GM12878 (cell line): Measurements from ENCODE around the gene SNRNP25. TPM values are rescaled to one million over a fixed set of nuclear protein-coding genes. Genes with fewer than 3 reads are reported as not detected.

ENCODE experiments used
- ATAC-seq: fragments of 200-7000 bp; cut with Tn5 transposase; 3 replicates; pipeline ENCODE4 v1.9.1; 2020; ENCODE audit warnings: mild to moderate bottlenecking, moderate library complexity
- BruUV-seq: library from RNA; stranded (reverse); fragments of 400-500 nt; replicated peaks from 2 replicates; lab custom pipeline; 2021; lab: Mats Ljungman, UMichigan
- CTCF ChIA-PET: fragments of 300-600 bp; sonication (Branson Sonifier 250); formaldehyde crosslinking; extraction: SDS; loops from one replicate; lab custom pipeline; 2021; ENCODE audit warnings: inconsistent platforms; lab: Yijun Ruan, JAX
- POLR2A ChIA-PET: fragments of 350-600 bp; formaldehyde crosslinking; extraction: SDS; loops from one replicate; lab custom pipeline; 2021; ENCODE audit warnings: inconsistent platforms; lab: Charles Lee
- RAD21 ChIA-PET: fragments of 300-600 bp; sonication (Branson Sonifier 250); formaldehyde crosslinking; loops from one replicate; lab custom pipeline; 2023; ENCODE audit warnings: antibody characterized with exemption; ENCODE audit not compliant: unreplicated experiment; lab: Charles Lee
- SMC1A ChIA-PET: fragments of 300-600 bp; sonication (Branson Sonifier 250); formaldehyde crosslinking; loops from one replicate; lab custom pipeline; 2023; ENCODE audit not compliant: unreplicated experiment, uncharacterized antibody; lab: Charles Lee
- DNase-seq: peaks from one replicate; pipeline ENCODE4 v3.0.0-alpha.2; 2011; ENCODE audit warnings: low read depth, low spot score
- FAIRE-seq: peaks from 3 replicates; lab custom pipeline; 2011; peaks lifted over from hg19 to GRCh38; lab: Jason Lieb, UNC
- H2AFZ ChIP-seq: 2 replicates; pipeline ENCODE4 v1.6.0; 2011; ENCODE audit warnings: low read depth, low read length, control low read depth; ENCODE audit not compliant: control insufficient read depth
- H3K27ac ChIP-seq: 2 replicates; pipeline ENCODE4 v1.5.1; 2011; ENCODE audit warnings: control low read depth; ENCODE audit not compliant: control insufficient read depth, insufficient read depth
- H3K27me3 ChIP-seq, 2 experiments: replicated peaks in 1 of 2; 2 replicates each; pipeline versions ENCODE4 v1.6.0 to v1.6.1; 2011; ENCODE audit warnings: low read length in 1 of 2; ENCODE audit not compliant: control insufficient read depth in 2 of 2, insufficient read depth in 2 of 2
- H3K36me3 ChIP-seq, 2 experiments: 2 replicates each; pipeline ENCODE4 v1.5.1; 2011; ENCODE audit warnings: low read length in 1 of 2; ENCODE audit not compliant: control insufficient read depth in 2 of 2, insufficient read depth in 2 of 2
- H3K4me1 ChIP-seq: 2 replicates; pipeline ENCODE4 v1.6.1; 2011; ENCODE audit warnings: mild to moderate bottlenecking, low read length, moderate library complexity, mixed read lengths; ENCODE audit not compliant: control insufficient read depth, insufficient read depth
- H3K4me2 ChIP-seq: 2 replicates; pipeline ENCODE4 v1.6.0; 2011; ENCODE audit warnings: control low read depth; ENCODE audit not compliant: control insufficient read depth, insufficient read depth
- H3K4me3 ChIP-seq: fragments of 200-600 bp; sonication (generic); 2 replicates; pipeline ENCODE4 v1.5.1; 2016
- H3K79me2 ChIP-seq: 2 replicates; pipeline ENCODE4 v1.6.0; 2011; ENCODE audit warnings: low read length; ENCODE audit not compliant: control insufficient read depth, insufficient read depth
- H3K9ac ChIP-seq: 2 replicates; pipeline ENCODE4 v1.8.0; 2011; ENCODE audit warnings: low read length, control low read depth, mixed read lengths; ENCODE audit not compliant: control insufficient read depth, insufficient read depth
- H3K9me3 ChIP-seq: replicated peaks from 3 replicates; pipeline ENCODE4 v1.5.1; 2011; ENCODE audit warnings: mild to moderate bottlenecking, low read length; ENCODE audit not compliant: control insufficient read depth, insufficient read depth
- H4K20me1 ChIP-seq: 2 replicates; pipeline ENCODE4 v1.6.0; 2011; ENCODE audit not compliant: control insufficient read depth, insufficient read depth
- MEF2B ChIP-seq: fragments of 450-650 bp; IDR thresholded peaks from 2 replicates; pipeline ENCODE4 v1.6.1; 2018; ENCODE audit warnings: mild to moderate bottlenecking, moderate library complexity; ENCODE audit not compliant: partially characterized antibody, poor library complexity, severe bottlenecking
- MLLT1 ChIP-seq: fragments of 450-650 bp; IDR thresholded peaks from 2 replicates; pipeline ENCODE4 v1.6.1; 2016; ENCODE audit warnings: mild to moderate bottlenecking
- RAD21 ChIP-seq: IDR thresholded peaks from 2 replicates; pipeline ENCODE4 v1.6.1; 2011; ENCODE audit warnings: mild to moderate bottlenecking, low read depth, low read length, moderate library complexity; ENCODE audit not compliant: insufficient read depth
- ZBED1 ChIP-seq: IDR thresholded peaks from 2 replicates; pipeline ENCODE4 v1.6.1; 2016; ENCODE audit warnings: borderline replicate concordance
- ZBTB11 ChIP-seq: fragments of 450-650 bp; formaldehyde crosslinking; IDR thresholded peaks from 2 replicates; pipeline ENCODE4 v1.5.0; 2022; ENCODE audit warnings: mild to moderate bottlenecking, missing genetic modification characterization
- WGBS: methylation state at CpG from one replicate; pipeline ENCODE4 v1.1.6; 2016; ENCODE audit warnings: low lambda C conversion rate; ENCODE audit not compliant: insufficient replicate concordance, insufficient coverage; ENCODE audit errors: missing lambda C conversion rate; 5-methylcytosine and 5-hydroxymethylcytosine counted together
- in situ Hi-C: fragments of 300-500 bp; cut with MboI; formaldehyde crosslinking; loops from 9 replicates; pipeline ENCODE4 v1.14.3; 2018; ENCODE audit warnings: mixed read lengths
- intact Hi-C: fragments of 100-400 bp; cut with micrococcal nuclease; formaldehyde crosslinking; loops from one replicate; pipeline ENCODE4 v1.14.2; 2022; ENCODE audit not compliant: unreplicated experiment
- polyA plus RNA-seq, 11 experiments: library from polyadenylated mRNA; depleted of rRNA in 4 of 11; unstranded in 6 of 11; stranded (reverse) in 5 of 11; fragments of >200 nt; fragmentation: Nextera tagmentation in 4 of 11; fragmentation: Illumina TruSeq in 1 of 11; extraction: Ambion mirVana in 4 of 11; extraction: Trizol in 1 of 11; gene quantifications; 1 replicate in 1 of 11; 2 replicates in 10 of 11; pipeline versions ENCODE4 v1.2.1 to v1.2.3, GENCODE V29; 2011 to 2016; ENCODE audit warnings: inconsistent platforms in 2 of 11, missing spikeins in 2 of 11, low read depth in 1 of 11
- total RNA-seq, 4 experiments: library from RNA; depleted of rRNA in 3 of 4; stranded (reverse); fragments of >200 nt in 3 of 4; fragmentation: Illumina TruSeq in 1 of 4; extraction: Trizol in 1 of 4; gene quantifications; 2 replicates each; pipeline versions ENCODE4 v1.2.1 to v1.2.3, GENCODE V29; 2013 to 2021

Gene SNRNP25
- total and polyA plus RNA-seq, 10 of the 15 experiments (the other 5 are each of a cell fraction or from before 2014, with no cell fraction given), result 40.9 to 138 (median 67.2) TPM

GRCh38 chr16:89391-90302 is 36.0 kb downstream of the SNRNP25 start:
- Histone ChIP-seq H3K79me2 (no peaks in the 10 kb centered on the region), H3K4me2 (no peak overlapping the region), H3K4me3 (no peak overlapping the region), H3K9me3 (no peaks in the 10 kb centered on the region), H4K20me1 (no peaks in the 10 kb centered on the region), H3K36me3 (peaks cover 5 to 22% of the 10 kb centered on the region in 2 experiments; a peak in 3 of 4 replicates), H3K9ac (no peak overlapping the region), H2AFZ (no peak overlapping the region), H3K4me1 (peaks cover 6% of the 10 kb centered on the region), H3K27me3 (no peaks in the 10 kb centered on the region), H3K27ac (no peak overlapping the region)
- in situ Hi-C loops (no loop called here), intact Hi-C loops (no loop called here)
- FAIRE-seq (no peak), DNase-seq (no peak), ATAC-seq (no peak)
- CTCF ChIA-PET, result interaction anchor here (1.5 kb wide), 1 partner anchor 24 kb away, joined by 6 read pairs; no protein-coding TSS in a partner anchor
- RAD21 ChIA-PET, result interaction anchor here (1.2 kb wide), 1 partner anchor 19 kb away, joined by 3 read pairs; no protein-coding TSS in a partner anchor
- no TSS peak for BruUV-seq
- SMC1A ChIA-PET, result interaction anchor here (2.5 kb wide), 1 partner anchor 24 kb away, joined by 8 read pairs; no protein-coding TSS in a partner anchor
- POLR2A ChIA-PET, result no interaction called here
- 93% methylated on average over 29 of the region's 30 CpGs for WGBS
- no peak for TF ChIP-seq RAD21

- Histone ChIP-seq H3K9me3 (no peaks in the 10 kb centered on the region), H3K4me2 (no peak overlapping the region), H2AFZ (no peak overlapping the region), H3K36me3 (peaks cover 6 to 15% of the 10 kb centered on the region in 2 experiments; a peak in 3 of 4 replicates), H3K27me3 (no peaks in the 10 kb centered on the region), H3K27ac (no peak overlapping the region), H4K20me1 (no peaks in the 10 kb centered on the region), H3K4me3 (no peak overlapping the region), H3K79me2 (no peaks in the 10 kb centered on the region), H3K4me1 (no peaks in the 10 kb centered on the region), H3K9ac (no peak overlapping the region)
- DNase-seq (no peak), ATAC-seq (no peak), FAIRE-seq (no peak)
- WGBS, result 81% methylated on average over 9 of the region's 9 CpGs
- ChIA-PET CTCF (interaction anchor here (0.6 to 1.1 kb wide), 3 partner anchors 15 to 26 kb away, joined by 3 to 6 read pairs (median 3); no protein-coding TSS in a partner anchor), SMC1A (interaction anchor here (2.5 kb wide), 1 partner anchor 26 kb away, joined by 8 read pairs; no protein-coding TSS in a partner anchor), RAD21 (interaction anchor here (0.6 to 1.5 kb wide), 2 partner anchors 26 to 68 kb away, joined by 3 to 6 read pairs; no protein-coding TSS in a partner anchor), POLR2A (interaction anchor here (0.8 kb wide), 1 partner anchor 16 kb away, joined by 3 read pairs; no protein-coding TSS in a partner anchor)
- no TSS peak for BruUV-seq
- intact Hi-C loops (no loop called here), in situ Hi-C loops (no loop called here)
- TF ChIP-seq ZBED1, result no peak
- TF ChIP-seq ZBTB11 (CRISPR knock-in tag), result no peak
- TF ChIP-seq MEF2B, result no peak
- no peak for TF ChIP-seq MLLT1
Measured at GRCh38 chr16:91484-91883, 37.9 kb downstream of the SNRNP25 start.
